ENCODE data around the gene MROH2B. TPM values are rescaled to one million over a fixed set of nuclear protein-coding genes. Genes with fewer than 3 reads are reported as not detected.

The MROH2B gene
- total and polyA plus RNA-seq, 8 donors = 0.20 to 2.7 (median 0.63) TPM; not detected in 2

DNA sequence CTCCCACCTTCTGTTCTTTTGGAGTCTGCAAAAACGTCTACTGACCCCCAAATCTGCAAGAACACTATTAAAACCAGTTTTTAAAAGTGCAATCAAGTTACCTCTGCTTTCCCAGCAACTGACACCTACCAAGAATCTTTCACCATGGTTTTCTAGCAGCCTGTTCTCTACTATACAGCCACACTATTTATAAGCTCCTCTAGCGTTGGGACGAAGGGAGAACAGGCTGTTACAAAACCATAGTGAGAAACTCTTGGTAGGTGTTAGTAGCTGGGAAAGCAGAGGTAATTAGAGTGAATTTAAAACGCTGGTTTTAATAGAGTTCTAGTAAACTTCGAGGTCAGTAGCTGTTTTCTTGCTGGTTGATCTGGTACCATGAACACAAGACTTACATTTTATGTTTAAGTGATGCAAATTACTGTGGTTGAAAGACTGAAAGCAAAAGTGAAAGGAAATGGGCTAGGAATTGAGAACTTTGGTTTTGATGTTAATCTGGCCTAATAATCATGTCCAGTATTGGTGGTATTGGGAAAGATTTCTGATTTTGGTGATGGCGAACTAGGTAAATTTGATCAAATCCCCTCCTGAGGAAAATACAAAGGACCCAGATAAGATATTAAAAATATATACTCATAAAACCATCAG, 5.3 kb downstream of the MROH2B start:
- H3K4me3 ChIP-seq = no peak overlapping the region
- no peaks in the 10 kb centered on the region for H3K27me3 ChIP-seq
- H3K4me1 ChIP-seq = no peaks in the 10 kb centered on the region
- intact Hi-C loops (cut with DNase I) = no loop called here
- TF ChIP-seq, protein P1, sequence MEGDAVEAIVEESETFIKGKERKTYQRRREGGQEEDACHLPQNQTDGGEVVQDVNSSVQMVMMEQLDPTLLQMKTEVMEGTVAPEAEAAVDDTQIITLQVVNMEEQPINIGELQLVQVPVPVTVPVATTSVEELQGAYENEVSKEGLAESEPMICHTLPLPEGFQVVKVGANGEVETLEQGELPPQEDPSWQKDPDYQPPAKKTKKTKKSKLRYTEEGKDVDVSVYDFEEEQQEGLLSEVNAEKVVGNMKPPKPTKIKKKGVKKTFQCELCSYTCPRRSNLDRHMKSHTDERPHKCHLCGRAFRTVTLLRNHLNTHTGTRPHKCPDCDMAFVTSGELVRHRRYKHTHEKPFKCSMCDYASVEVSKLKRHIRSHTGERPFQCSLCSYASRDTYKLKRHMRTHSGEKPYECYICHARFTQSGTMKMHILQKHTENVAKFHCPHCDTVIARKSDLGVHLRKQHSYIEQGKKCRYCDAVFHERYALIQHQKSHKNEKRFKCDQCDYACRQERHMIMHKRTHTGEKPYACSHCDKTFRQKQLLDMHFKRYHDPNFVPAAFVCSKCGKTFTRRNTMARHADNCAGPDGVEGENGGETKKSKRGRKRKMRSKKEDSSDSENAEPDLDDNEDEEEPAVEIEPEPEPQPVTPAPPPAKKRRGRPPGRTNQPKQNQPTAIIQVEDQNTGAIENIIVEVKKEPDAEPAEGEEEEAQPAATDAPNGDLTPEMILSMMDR (IDR thresholded peaks at IDR 0.05) = no peak
- ATAC-seq (no peak), DNase-seq (no peak)
- H3K27ac ChIP-seq = no peak overlapping the region
- no peaks in the 10 kb centered on the region for H3K36me3 ChIP-seq
- no peaks in the 10 kb centered on the region for H3K9me3 ChIP-seq

DNA sequence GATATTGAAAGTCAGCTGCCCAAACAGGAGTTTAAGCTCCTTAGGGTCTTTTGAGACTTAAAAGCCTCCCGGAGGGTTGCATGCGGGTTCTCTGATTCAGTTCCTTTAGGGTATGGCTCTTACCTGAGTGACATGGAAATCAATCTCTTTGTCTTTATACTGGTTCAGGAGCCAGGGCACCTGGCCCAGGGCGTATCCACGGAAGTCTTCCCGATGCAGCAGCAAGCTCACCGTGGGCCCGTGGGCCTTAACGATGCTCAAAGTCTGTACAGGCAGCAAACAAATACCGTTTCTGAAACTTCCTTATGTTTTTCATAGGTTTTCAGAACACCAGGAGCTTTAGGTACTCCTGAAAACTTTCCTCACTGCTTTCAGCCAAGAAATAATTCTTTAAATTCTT, 13.2 kb downstream of the MROH2B start:
- Histone ChIP-seq H3K27me3 (no peaks in the 10 kb centered on the region), H3K4me3 (no peak overlapping the region), H3K27ac (no peak overlapping the region), H3K9me3 (peaks cover 0 to 6% of the 10 kb centered on the region in 2 donors), H3K4me1 (no peaks in the 10 kb centered on the region), H3K36me3 (no peaks in the 10 kb centered on the region)
- intact Hi-C loops (cut with DNase I) = no loop called here
- DNase-seq = peak in 1 of 4 donors; percentile 43
- no peak for ATAC-seq
- TF ChIP-seq, protein P1 (IDR thresholded peaks at IDR 0.05) = no peak

DNA sequence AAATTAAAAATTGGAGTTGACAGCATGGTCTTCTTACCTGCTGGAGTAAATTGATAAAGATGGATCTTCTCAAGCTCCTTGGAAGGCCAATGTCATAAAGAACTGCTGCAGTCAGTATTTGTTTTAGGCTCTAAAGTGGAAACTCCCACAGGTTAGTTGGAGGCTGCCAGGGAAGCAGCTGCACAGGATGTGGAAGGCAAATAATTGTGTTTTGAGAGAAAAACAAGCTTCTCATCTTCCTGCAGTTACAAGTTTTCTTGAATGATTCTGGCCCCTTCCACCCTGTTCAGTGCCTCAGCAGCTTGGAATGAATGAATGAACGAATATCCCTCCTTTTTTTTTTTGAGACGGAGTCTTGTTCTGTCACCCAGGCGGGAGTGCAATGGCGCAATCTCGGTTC, 13.9 kb downstream of the MROH2B start:
- DNase-seq = no peak
- TF ChIP-seq, protein P1 (IDR thresholded peaks at IDR 0.05) = no peak
- no peaks in the 10 kb centered on the region for H3K36me3 ChIP-seq
- H3K27me3 ChIP-seq = no peaks in the 10 kb centered on the region
- H3K9me3 ChIP-seq = peaks cover 0 to 6% of the 10 kb centered on the region in 2 donors
- no peak overlapping the region for H3K27ac ChIP-seq
- intact Hi-C loops (cut with DNase I) = no loop called here
- no peak for ATAC-seq
- no peaks in the 10 kb centered on the region for H3K4me1 ChIP-seq
- H3K4me3 ChIP-seq = no peak overlapping the region

DNA sequence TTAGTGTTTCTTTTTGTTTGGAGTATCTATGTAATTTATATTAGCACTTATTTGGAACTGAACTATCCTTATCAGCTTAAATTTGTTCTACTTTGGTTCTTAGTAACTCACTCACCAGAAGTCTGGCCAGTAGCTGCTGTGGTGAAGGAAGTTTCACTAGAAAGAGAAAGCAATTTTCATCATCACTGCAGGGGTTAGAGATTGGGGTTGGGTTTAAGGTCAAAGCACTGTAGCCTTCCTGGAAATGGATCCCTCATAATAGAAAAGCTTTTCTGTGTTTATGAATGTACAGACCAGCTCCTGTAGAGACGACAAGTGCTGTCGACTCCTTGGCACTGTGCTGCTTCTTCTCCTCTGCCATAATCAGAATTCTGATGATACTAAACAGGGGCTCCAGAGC, 22.2 kb downstream of the MROH2B start:
- ATAC-seq (peak; percentile 24), DNase-seq (no peak)
- H3K9me3 ChIP-seq = no peaks in the 10 kb centered on the region
- no peak overlapping the region for H3K27ac ChIP-seq
- H3K36me3 ChIP-seq = no peaks in the 10 kb centered on the region
- H3K4me3 ChIP-seq = no peak overlapping the region
- no peaks in the 10 kb centered on the region for H3K4me1 ChIP-seq
- intact Hi-C loops (cut with DNase I) = no loop called here
- TF ChIP-seq, protein P1 (IDR thresholded peaks at IDR 0.05) = no peak
- H3K27me3 ChIP-seq = no peaks in the 10 kb centered on the region

DNA sequence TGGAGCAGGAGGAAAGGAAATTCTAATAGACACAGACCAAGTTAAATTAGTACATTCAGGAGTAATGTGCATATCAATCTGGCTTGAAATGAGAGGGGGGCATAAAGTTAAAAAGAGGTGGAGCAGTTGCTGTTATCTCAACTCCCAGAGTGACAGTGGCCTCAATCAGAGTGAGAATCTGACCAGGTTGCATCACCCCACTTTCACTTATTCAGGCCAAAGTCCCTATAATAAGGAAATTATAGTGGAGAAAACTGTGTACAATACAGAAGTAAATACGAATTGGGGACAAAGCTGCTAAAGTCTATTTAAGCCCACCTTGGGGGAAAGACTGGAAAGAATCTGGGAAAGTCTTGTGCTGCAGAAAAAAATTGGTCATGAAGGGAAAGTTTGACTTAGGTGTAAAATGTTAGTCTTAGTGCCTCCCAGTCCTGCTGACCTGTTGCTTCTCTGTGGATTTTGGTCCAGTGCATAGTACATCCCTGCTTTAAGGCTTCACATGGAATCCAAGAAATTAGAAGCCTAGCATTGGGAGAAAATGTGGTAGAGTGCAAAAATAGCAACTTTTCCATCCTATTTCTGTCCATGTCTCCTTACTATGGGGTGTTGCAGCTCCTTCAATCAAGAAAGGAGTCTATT, 27.9 kb downstream of the MROH2B start:
- no peaks in the 10 kb centered on the region for H3K4me1 ChIP-seq
- TF ChIP-seq, protein P1 (IDR thresholded peaks at IDR 0.05) = no peak
- no peak for ATAC-seq
- H3K36me3 ChIP-seq = no peaks in the 10 kb centered on the region
- H3K27me3 ChIP-seq = no peaks in the 10 kb centered on the region
- no peak overlapping the region for H3K27ac ChIP-seq
- no peak overlapping the region for H3K4me3 ChIP-seq
- DNase-seq = no peak
- H3K9me3 ChIP-seq = no peaks in the 10 kb centered on the region
- intact Hi-C loops (cut with DNase I) = no loop called here
